HG03571 (cell line): ENCODE results near the gene RAPH1.

Experiments
- ATAC-seq: cut with Tn5 transposase; IDR thresholded peaks from one replicate; pipeline ENCODE4 v1.9.1; 2021; ENCODE audit not compliant: unreplicated experiment

RAPH1 gene

DNA sequence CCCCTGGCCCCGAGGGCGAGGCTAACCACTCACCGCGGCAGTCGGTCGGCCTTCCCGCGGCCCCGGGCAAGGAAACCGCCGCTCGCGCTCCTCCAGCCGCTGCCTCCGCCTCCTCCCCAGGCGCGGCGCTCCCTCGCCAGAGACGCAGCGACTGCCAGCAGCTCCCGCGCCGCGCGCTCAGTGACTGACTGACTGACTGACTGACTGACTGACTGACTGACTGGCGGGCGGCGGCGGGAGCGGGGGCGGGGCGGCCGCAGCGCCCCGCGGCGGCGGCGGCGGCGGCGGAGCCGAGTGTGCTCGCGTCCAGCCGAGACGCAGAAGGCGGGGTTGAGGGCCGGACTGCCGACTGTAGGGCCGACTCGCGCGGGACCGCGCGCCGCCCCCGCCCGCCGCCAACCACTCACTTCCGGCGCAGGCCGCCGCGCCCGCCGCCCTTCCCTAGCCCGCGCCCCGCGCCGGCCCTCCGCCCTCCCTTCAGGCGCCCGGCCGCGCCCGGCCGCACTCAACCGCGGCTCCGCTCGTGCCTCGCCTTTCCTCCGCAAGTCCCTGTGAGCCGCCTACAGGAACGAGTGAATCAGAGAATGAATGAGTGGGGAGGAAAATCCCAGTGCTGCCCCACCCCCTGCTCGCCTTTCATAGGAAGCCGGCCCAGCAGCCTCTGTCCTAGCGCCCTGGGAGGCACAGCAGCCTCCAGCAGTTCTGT is at the start of gene RAPH1:
Gene RAPH1, minus strand, starts transcription at position 224 of the 706 bp plus-strand sequence. CDS start 39,948 bp downstream, outside the sequence.
- ATAC-seq, result peak; percentile 70

- no peak for ATAC-seq
Measured at GRCh38 chr2:203584784-203585183, 49.7 kb upstream of the RAPH1 start.

DNA sequence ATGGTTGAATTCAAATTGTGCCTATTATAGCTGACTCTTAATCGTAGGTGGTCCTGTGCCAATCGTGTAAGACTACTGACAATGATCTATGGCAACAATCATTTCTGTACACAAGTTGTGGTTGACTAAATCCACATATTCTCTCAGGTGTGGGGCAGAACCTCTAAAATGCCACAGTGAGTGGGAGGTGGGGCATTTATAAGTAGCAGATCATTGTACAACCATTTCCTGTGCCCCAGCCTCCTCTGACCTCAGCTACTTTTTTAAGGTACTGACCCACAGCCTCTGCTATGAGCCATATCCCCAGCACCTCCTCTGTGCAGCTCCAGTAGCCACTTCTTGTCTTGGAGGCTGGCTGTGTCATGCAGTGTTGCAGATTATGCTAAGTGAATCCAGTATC is 48.6 kb upstream of the RAPH1 start:
- peak; percentile 51 for ATAC-seq

DNA sequence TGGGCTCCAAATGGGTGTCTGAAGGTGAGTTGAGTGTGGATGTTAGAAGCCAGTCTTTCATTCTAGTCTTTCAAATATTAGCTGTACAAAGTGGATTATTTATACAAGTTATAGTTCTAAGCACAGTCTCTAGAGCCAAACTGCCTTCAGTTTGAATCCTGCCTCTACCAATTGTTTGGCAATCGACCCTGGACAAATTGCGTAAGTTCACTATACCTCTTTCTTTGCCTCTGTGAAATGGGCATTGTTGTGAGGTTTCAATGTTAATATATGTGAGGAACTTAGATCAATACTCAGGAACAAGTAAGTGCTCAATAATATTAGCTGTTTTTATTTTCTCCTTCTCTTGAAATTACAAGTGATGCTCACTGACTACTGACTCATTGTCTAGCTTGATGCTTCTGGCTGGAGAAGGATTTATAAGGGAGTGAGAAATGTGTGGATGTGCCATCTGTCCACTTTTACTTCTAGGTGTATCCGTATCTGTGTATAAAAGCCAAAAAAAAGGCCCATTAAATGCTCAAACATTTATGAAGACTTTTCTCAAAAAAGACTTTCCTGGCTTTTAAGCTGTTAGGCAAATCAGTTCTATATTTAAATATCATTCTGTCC is 48.1 kb upstream of the RAPH1 start:
- ATAC-seq, result no peak

- no peak for ATAC-seq
Measured at GRCh38 chr2:203582468-203582867, 47.4 kb upstream of the RAPH1 start.

DNA sequence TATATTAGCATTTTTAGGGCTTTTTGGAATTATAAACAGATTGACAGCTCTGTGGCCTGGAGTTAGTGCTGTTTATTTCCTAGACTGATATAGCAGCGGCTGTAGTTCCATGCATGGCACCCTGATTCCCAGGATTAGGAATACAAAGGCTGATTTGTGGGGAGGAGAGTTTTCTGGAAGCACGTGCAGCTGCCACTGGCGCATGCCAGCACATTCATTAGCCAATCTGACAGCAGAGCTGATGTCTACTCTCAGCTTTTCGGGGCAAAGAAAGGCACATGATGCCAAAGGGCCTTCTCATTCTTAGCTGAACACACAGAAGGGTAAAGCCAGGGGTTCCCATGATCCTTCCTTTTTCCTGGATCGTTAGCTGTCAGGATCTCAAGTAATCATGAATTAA is 45.7 kb upstream of the RAPH1 start:
- ATAC-seq, result no peak

DNA sequence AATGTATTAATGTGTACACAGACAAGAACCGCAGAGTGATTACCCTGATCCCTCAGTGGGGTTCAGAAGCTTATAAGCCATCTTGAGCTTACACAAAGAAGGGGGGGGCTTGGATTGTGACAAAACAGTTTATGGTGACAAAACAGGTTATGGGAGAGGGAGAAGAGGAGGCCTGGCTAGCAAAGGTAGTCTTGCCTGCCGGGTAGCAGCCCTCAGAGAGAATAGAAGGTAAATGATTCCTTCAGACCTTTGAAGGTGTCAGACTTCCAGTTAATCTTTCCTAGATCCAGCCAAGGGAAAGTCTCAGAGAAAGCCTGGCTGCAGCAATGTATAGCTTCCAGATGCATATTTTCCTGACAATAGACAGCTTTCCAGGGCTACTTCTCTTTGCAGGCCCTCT is 44.6 kb upstream of the RAPH1 start:
- ATAC-seq, result no peak

DNA sequence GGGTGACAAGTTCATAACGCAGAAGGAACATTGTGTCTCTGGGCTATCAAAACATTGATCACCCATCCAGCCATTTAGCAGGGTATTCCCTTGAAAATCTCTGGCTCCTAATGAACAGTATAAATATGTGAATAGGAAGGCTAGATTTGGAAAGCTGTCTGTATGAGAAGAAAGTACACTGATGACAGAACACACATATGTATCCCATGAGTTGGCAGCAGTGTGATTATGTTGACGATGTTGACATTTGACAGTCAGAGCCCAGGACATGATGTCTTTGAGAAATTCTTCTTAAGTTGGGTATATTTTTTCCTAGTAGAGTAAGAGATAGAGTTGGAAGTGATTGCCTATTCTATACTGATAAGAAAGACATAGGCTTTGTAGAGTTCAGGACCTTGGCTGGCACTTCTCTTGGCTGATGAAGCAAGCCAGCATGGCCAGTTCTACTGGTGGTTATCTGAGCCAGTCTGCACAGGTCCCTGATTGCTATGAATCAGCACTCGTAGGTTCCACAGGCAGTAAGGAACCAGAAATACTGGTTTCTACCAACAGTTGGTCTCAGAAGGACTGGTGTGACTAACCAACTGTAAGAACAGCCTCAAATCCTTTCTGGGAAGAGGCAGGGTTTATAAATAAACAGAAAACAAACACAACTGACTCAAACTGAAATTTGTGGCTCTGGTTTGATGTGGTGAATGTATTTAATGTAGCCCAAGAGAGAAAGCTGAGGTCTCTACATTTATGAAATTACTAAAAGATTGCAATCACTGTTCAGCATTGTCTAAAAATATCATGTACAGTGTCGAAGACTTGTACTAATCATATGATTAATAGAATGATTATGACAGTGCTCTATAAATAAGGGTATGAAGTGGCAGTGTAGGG is 43.9 kb upstream of the RAPH1 start:
- peak; percentile 93 for ATAC-seq

GRCh38 chr2:203574824-203575223 is 39.7 kb upstream of the RAPH1 start:
- ATAC-seq, result no peak

DNA sequence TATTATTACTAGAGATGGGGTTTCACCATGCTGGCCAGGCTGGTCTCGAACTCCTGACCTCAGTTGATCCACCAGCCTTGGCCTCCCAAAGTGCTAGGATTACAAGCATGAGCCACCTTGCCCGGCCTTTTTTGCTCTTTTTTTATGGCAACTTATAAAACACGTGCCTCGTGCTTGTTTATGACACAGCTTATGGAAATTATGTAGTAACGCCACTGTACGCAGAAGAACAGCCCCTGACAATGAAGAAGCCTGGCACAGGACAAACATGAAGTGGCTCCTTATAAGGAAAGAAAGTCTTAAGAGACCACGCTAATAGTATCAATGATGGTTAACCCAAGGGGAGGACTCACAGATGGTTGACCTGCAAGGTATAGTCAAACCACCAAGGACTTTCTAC is 37.2 kb upstream of the RAPH1 start:
- no peak for ATAC-seq

DNA sequence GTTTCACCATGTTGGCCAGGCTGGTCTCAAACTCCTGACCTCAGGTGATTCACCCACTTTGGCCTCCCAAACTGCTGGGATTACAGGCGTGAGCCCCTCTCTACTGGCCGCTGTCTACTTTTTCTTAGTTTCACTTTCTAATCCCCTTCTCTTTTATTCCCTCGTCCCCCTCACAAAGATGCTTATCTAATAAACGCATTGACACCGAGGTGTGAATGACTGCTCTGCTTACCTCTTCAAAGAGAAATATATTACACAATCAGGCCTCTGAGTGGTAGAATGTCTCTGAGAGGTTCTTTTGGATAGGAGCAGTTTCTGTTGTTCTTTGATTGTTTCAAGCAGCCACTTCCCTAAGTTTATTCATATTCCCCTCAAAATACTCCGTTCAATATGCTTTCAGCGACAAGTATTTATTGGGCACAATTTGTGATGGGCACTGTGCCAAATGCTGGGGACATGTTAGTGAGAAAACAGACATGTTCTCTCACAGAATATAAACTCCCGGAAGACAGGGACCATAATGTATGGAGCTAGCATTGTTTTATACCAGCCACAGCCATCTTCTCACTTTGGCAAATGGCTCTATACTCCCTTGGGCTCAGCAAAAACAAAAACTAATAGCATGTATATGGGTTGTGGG is 34.7 kb upstream of the RAPH1 start:
- no peak for ATAC-seq

- ATAC-seq, result no peak
Measured at GRCh38 chr2:203567691-203568090, 32.6 kb upstream of the RAPH1 start.

DNA sequence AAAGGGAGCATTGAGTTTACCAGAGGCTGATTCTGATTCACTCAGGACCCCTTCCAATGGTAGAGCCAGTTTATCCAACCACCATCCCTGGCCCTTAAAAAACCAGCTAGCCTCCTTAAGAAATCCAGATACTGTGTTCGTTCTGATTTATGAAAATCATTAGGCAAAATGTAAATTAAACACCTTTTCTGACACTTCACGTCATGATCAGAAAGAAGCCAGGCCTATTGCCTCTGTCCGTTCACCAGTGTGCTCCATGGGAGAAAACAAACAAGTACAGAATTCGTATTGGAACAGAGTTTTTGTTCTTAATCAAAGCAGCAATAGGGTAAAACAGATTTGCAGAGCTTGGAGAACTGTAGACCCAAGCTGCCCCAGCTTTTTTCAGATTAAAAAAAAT is 31.1 kb upstream of the RAPH1 start:
- ATAC-seq, result no peak

GRCh38 chr2:203565076-203565475 is 30.0 kb upstream of the RAPH1 start:
- no peak for ATAC-seq

- no peak for ATAC-seq
Measured at GRCh38 chr2:203562268-203562667, 27.2 kb upstream of the RAPH1 start.

GRCh38 chr2:203559641-203560040 is 24.5 kb upstream of the RAPH1 start:
- no peak for ATAC-seq

DNA sequence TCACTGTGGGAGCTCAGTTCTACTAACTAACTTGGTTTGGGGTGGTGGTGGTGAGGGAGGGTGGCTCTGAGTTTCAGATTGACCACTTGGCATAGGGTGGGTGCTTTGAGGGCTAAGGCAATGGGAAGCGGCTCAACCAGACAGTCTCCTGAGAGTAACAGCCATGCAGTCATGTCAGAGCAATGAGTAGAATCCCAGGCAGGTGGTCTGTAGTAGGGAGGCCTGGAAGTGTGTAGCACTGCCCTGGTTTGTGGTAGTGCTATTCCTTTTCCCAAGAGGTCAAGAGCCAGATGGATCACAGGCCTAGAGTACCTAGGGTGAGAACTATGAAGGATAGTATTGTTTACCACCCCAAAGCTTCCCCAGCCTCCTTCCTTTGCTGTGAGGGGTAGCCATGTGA is 18.7 kb upstream of the RAPH1 start:
- no peak for ATAC-seq

DNA sequence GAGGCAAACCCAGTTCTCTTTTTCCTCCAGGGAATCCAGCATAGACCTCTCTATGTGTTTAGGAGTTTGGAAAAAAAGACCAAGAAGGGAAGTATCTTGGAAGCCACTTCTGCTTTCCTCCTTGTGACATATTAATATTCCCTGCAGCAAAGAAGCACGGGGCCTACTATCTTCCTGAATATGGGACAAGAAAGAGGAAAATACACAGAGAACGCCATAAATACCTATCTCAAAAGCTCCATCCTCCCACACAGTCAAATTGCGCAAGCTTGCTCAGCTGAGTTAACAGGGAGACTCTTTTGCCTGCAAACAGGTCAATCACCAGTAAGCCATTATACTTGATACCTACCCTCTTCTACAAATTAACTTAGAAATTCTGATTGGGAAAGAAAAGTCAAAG is 16.7 kb upstream of the RAPH1 start:
- no peak for ATAC-seq

GRCh38 chr2:203550266-203550665 is 15.2 kb upstream of the RAPH1 start:
- ATAC-seq, result no peak

DNA sequence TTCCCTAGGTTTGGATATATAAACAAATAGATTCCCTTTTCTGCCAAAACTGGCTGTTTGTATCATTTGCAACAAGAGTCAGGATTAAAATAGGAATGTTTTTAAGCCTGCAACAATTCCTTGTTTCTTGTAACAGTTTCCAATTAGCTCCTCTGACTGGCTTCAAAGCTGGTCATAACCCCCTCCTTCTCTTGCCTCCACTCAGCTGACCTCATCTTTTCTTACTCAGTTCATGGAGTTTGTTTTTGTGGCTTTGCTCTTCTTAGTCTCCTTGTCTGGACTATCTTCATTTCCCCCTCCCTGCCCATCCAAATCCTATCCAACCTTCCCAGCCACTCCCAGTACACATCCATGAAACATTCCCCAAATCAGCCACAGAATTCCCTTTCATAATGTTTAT is 14.3 kb upstream of the RAPH1 start:
- no peak for ATAC-seq

GRCh38 chr2:203548887-203549286 is 13.8 kb upstream of the RAPH1 start:
- no peak for ATAC-seq
